Measurements from ENCODE around the gene CHST6. TPM values are rescaled to one million over a fixed set of nuclear protein-coding genes. Genes with fewer than 3 reads are reported as not detected.
"Not testable (repeated sequence)": the region's sequence is repeated elsewhere in the genome, so short reads cannot be mapped to it uniquely, and the experiment has no call there.

Gene CHST6
- total RNA-seq, 4 donors from 2014 or later: 0.07 TPM; not detected in 3

DNA sequence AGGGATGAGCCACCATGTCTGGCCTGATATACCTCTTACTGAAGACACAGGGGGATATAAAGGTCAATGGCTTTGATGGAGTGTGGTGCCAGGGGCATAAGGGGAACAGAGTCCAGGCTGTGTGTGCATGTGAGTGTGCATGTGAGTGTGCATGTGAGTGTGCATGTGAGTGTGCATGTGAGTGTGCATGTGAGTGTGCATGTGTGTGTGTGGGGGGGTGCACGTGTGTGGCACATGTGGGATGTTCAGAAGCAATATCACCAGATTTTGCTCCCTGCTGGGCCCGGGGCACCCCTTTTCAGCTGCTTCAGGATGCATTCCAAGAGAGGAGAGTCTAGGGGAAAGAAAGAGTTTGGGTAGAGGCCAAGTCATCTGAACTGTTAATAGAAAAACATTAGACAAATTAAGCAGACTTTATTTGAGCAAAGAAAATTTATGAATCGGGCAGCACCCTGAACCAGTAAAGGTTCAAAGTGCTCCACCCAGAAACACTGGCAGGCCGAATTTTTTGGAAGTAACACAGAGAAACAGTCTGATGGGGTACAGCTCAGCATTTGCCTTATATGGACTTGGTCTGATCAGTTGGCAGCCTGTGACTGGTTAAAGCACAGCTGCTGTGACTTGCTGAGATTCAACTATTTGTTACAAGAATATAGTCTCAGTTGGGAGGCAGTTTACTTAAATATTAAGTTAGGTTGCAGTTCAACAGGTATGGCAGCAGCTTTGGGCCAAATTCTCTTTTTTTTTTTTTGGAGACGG is 31.0 kb upstream of the CHST6 start:
- Histone ChIP-seq H3K27ac (no peak overlapping the region), H3K9me3 (no peaks in the 10 kb centered on the region), H3K4me3 (no peak overlapping the region), H3K27me3 (no peaks in the 10 kb centered on the region), H3K36me3 (no peaks in the 10 kb centered on the region), H3K4me1 (no peaks in the 10 kb centered on the region)
- no peak for DNase-seq
- intact Hi-C loops (cut with DNase I; ENCODE audit: low total_unique reads): no loop called here
- in situ Hi-C loops (cut with MboI; ENCODE audit: low sequenced_read_pairs in 4 of 4): no loop called here
- ATAC-seq: no peak
- TF ChIP-seq, protein P1, sequence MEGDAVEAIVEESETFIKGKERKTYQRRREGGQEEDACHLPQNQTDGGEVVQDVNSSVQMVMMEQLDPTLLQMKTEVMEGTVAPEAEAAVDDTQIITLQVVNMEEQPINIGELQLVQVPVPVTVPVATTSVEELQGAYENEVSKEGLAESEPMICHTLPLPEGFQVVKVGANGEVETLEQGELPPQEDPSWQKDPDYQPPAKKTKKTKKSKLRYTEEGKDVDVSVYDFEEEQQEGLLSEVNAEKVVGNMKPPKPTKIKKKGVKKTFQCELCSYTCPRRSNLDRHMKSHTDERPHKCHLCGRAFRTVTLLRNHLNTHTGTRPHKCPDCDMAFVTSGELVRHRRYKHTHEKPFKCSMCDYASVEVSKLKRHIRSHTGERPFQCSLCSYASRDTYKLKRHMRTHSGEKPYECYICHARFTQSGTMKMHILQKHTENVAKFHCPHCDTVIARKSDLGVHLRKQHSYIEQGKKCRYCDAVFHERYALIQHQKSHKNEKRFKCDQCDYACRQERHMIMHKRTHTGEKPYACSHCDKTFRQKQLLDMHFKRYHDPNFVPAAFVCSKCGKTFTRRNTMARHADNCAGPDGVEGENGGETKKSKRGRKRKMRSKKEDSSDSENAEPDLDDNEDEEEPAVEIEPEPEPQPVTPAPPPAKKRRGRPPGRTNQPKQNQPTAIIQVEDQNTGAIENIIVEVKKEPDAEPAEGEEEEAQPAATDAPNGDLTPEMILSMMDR (IDR thresholded peaks at IDR 0.05 in 4 of 5, conservative IDR thresholded peaks at IDR 0.05 in 1 of 5): no peak
- TF ChIP-seq POLR2A (IDR thresholded peaks at IDR 0.05): no peak

DNA sequence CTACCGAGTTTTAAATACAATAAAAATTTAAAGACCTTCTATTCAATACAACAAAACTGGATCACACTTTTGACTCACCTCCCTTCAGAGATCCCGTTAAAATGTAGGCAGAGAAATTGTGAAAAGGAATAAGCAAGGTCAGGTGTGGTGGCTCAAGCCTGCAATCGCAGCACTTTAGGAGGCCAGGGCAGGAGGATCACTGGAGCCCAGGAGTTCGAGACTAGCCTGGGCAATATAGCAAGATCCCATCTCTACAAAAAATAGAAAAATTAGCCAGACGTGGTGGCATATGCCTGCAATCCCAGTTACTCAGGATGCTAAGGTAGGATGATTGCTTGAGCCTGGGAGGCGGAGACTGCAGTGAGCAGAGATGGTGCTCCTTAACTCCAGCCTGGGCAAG is 23.9 kb upstream of the CHST6 start:
- no peaks in the 10 kb centered on the region for H3K36me3 ChIP-seq
- H3K27me3 ChIP-seq: no peaks in the 10 kb centered on the region
- no peak for TF ChIP-seq POLR2A (IDR thresholded peaks at IDR 0.05)
- TF ChIP-seq, protein P1 (IDR thresholded peaks at IDR 0.05 in 4 of 5, conservative IDR thresholded peaks at IDR 0.05 in 1 of 5): no peak
- no peak for DNase-seq
- H3K27ac ChIP-seq: no peak overlapping the region
- ATAC-seq: no peak
- H3K4me1 ChIP-seq: peaks cover 0 to 6% of the 10 kb centered on the region in 2 donors
- H3K9me3 ChIP-seq: no peaks in the 10 kb centered on the region
- in situ Hi-C loops (cut with MboI; ENCODE audit: low sequenced_read_pairs in 4 of 4) (loop anchor here in 1 of 4 donors (10.0 kb wide), 1 partner anchor 54 kb away; the partner anchor contains the start of gene TMEM170A), intact Hi-C loops (cut with DNase I; ENCODE audit: low total_unique reads) (loop anchor here (5.0 kb wide), 1 partner anchor 38 kb away; the partner anchor contains the start of gene TMEM231)
- H3K4me3 ChIP-seq: no peak overlapping the region

DNA sequence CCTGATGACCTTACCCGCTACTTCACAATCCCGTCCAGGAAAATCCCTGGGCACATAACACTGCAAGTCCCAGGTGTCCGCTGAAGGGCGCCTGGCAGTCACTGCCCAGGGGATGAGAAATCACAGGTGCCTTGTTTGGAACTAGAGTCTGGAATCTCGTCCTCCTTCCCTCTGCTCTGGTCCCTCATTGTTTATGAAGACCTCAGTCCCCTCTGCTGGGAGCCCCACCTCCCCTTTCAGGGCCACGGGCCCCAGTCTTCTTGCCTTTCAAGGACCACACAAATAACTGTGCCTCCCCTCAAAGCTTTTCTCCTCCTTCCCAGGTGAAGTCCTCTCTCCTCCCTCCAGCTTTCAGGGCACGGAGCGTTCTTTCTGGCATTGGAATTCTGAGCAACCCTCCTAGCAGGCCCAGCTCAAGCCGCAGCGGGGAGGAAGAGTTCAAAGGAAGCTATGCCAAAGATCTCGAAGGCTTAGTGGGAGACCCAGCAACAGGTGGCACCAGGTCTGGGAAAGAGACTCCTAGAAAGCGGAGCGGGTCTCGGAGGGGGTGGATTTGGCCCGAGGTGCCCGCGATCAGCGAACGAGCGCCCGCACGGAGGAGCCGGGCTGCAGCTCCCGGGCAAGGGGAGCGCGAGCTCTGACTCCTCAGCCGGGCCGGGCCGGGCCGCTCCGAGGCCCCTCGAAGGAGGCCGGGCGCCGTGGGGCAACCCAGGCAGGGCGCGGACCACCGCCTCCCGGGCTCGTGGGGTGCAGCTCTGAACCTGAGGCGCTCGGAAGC is 21.1 kb upstream of the CHST6 start:
- not testable (repeated sequence) for H3K9me3 ChIP-seq, H3K27me3 ChIP-seq, H3K4me1 ChIP-seq, H3K36me3 ChIP-seq
- peak; percentile 44 to 50 for ATAC-seq
- in situ Hi-C loops (cut with MboI; ENCODE audit: low sequenced_read_pairs in 4 of 4): loop anchor here in 1 of 4 donors (10.0 kb wide), 1 partner anchor 52 kb away; the partner anchor contains the start of gene TMEM170A
- H3K27ac ChIP-seq: peak overlapping the region; percentile 89 to 97 (median 95)
- peak overlapping the region; percentile 77 to 98 (median 94) for H3K4me3 ChIP-seq
- intact Hi-C loops (cut with DNase I; ENCODE audit: low total_unique reads): loop anchor here (2.0 to 5.0 kb wide), 2 partner anchors 41 to 50 kb away; partner anchors contain the start of genes GABARAPL2 and TMEM231
- DNase-seq: peak in 1 of 2 donors; percentile 25

DNA sequence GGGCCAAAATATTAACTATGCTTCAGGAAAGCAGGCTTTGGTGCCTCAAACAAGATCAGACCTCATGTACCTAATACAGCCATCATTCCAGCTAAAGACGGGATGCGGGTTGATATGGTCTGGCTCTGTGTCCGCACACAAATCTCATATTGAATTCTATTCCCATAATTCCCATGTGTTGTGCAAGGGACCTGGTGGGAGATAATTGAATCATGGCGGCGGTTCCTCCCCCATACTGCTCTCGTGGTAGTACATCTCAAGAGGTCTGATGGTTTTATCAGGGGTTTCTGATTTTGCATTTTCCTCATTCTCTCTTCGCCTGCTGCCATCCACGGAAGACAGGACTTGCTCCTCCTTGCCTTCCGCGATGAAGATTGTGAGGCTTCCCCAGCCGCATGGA is 19.1 kb upstream of the CHST6 start:
- intact Hi-C loops (cut with DNase I; ENCODE audit: low total_unique reads): no loop called here
- DNase-seq (no peak), ATAC-seq (no peak)
- H3K36me3 ChIP-seq: no peaks in the 10 kb centered on the region
- H3K4me3 ChIP-seq: no peak overlapping the region
- H3K27ac ChIP-seq: no peak overlapping the region
- H3K4me1 ChIP-seq: peaks cover 0 to 6% of the 10 kb centered on the region in 2 donors
- in situ Hi-C loops (cut with MboI; ENCODE audit: low sequenced_read_pairs in 4 of 4): loop anchor here in 2 of 4 donors (5.0 to 10.0 kb wide), 2 partner anchors 42 to 49 kb away; partner anchors contain the start of gene TMEM170A (in 1 of the 2)
- TF ChIP-seq, protein P1 (IDR thresholded peaks at IDR 0.05 in 4 of 5, conservative IDR thresholded peaks at IDR 0.05 in 1 of 5): no peak
- no peak for TF ChIP-seq POLR2A (IDR thresholded peaks at IDR 0.05)
- no peaks in the 10 kb centered on the region for H3K9me3 ChIP-seq
- no peaks in the 10 kb centered on the region for H3K27me3 ChIP-seq

DNA sequence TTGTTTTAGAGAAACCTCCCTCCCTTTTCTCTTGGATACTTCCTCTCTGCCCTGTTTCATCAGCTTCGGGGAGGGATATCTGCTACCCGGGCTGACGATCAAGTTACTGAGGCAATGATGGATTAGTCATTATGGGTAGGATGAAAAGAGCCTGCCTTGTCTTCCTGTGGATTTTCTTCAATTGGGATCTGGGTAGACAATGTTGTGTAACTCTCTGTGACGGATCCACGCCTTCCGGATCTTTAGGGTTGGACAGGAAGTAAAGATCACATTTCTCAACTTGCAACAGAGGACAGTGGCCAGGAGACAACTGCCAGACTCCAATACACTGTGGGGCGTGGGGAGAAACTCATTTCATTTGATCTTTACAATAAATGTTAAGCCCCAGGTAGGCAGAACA is 11.3 kb upstream of the CHST6 start:
- H3K4me1 ChIP-seq: peaks cover 10 to 19% of the 10 kb centered on the region in 2 donors
- ATAC-seq (peak; percentile 89 to 95), DNase-seq (peak; percentile 61 to 71)
- H3K4me3 ChIP-seq: peak overlapping the region in 1 of 4 donors; percentile 6
- no peak for TF ChIP-seq POLR2A (IDR thresholded peaks at IDR 0.05)
- TF ChIP-seq, protein P1 (IDR thresholded peaks at IDR 0.05 in 4 of 5, conservative IDR thresholded peaks at IDR 0.05 in 1 of 5): no peak
- intact Hi-C loops (cut with DNase I; ENCODE audit: low total_unique reads) (no loop called here), in situ Hi-C loops (cut with MboI; ENCODE audit: low sequenced_read_pairs in 4 of 4) (no loop called here)
- H3K27me3 ChIP-seq: no peaks in the 10 kb centered on the region
- no peaks in the 10 kb centered on the region for H3K9me3 ChIP-seq
- no peaks in the 10 kb centered on the region for H3K36me3 ChIP-seq
- H3K27ac ChIP-seq: peak overlapping the region; percentile 24 to 74 (median 50)
